Bronchial epithelial cell (primary cell): ENCODE results near the gene BEX4. TPM values are rescaled to one million over a fixed set of nuclear protein-coding genes. Genes with fewer than 3 reads are reported as not detected.

Experiments used
- DNase-seq: peaks from one replicate; pipeline ENCODE4 v3.0.0-alpha.2; 2010; ENCODE audit warnings: low read depth
- FAIRE-seq: peaks from 2 replicates; lab custom pipeline; 2011; peaks lifted over from hg19 to GRCh38; lab: Jason Lieb, UNC
- H3K27me3 ChIP-seq: 2 replicates; pipeline ENCODE4 v1.5.1; 2011; ENCODE audit warnings: low read length; ENCODE audit not compliant: control insufficient read depth, insufficient read depth
- H3K36me3 ChIP-seq: 2 replicates; pipeline ENCODE4 v1.5.1; 2011; ENCODE audit warnings: low read length; ENCODE audit not compliant: control insufficient read depth, insufficient read depth
- H3K4me3 ChIP-seq: 2 replicates; pipeline ENCODE4 v1.5.1; 2011; ENCODE audit warnings: mild to moderate bottlenecking, low read depth, low read length, control low read depth
- total RNA-seq: library from RNA; depleted of rRNA; stranded (reverse); fragments of >200 nt; gene quantifications from 2 replicates; pipeline ENCODE4 v1.2.1, GENCODE V29; 2014
- TF ChIP-seq, protein P1 (sequence below): IDR thresholded peaks from 2 replicates; pipeline ENCODE4 v1.5.1; 2011; ENCODE audit warnings: mild to moderate bottlenecking, moderate library complexity, low read length, control low read depth, inconsistent platforms; ENCODE audit not compliant: insufficient read depth, severe bottlenecking

Gene BEX4
- total RNA-seq, 1 donor from 2014 or later, result 10.3 TPM

DNA sequence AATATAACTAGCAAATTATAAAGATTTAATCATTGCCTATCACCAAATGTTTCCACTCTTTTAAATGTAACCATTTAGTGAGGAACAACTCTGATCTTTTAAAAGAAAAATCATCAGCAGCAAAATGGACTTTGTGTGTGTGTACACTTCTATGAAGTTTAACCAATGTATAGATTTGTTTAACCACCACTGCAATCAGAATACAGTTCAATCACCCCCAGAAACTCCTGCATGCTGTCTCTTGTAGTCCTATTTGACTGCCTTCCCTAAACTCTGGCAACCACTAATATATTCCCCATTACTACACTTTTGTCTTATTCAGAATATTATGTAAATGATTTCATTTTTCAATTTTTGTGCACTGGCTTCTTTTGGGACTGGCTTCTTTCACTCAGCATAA lies 41.7 kb downstream of the BEX4 start:
- Histone ChIP-seq H3K27me3 (no peaks in the 10 kb centered on the region), H3K36me3 (no peaks in the 10 kb centered on the region), H3K4me3 (no peak overlapping the region)
- TF ChIP-seq, protein P1, sequence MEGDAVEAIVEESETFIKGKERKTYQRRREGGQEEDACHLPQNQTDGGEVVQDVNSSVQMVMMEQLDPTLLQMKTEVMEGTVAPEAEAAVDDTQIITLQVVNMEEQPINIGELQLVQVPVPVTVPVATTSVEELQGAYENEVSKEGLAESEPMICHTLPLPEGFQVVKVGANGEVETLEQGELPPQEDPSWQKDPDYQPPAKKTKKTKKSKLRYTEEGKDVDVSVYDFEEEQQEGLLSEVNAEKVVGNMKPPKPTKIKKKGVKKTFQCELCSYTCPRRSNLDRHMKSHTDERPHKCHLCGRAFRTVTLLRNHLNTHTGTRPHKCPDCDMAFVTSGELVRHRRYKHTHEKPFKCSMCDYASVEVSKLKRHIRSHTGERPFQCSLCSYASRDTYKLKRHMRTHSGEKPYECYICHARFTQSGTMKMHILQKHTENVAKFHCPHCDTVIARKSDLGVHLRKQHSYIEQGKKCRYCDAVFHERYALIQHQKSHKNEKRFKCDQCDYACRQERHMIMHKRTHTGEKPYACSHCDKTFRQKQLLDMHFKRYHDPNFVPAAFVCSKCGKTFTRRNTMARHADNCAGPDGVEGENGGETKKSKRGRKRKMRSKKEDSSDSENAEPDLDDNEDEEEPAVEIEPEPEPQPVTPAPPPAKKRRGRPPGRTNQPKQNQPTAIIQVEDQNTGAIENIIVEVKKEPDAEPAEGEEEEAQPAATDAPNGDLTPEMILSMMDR, result no peak
- DNase-seq, result no peak
- no peak for FAIRE-seq

DNA sequence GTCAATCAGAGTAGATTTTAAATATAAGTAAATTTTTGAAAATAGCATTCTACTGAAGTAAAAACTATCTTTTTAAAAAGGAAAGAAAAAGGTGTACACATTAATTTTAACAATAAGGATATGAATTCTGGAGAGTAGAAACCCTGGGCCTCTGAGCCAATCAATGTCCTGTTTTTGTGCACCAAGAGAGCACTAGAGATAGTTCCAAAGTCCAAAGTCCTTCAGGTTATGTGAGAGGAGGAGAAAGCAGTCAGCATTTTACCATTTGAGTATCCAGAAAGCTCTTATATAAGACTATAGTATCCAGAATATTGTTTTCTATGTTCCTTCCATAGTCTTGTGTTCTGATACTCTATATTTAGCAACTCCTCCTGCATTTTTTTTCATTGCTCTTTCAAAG lies 43.4 kb downstream of the BEX4 start:
- FAIRE-seq (no peak), DNase-seq (no peak)
- no peaks in the 10 kb centered on the region for H3K27me3 ChIP-seq
- TF ChIP-seq, protein P1, result no peak
- H3K4me3 ChIP-seq, result no peak overlapping the region
- no peaks in the 10 kb centered on the region for H3K36me3 ChIP-seq

Other genes starting within 250 kb of the BEX4 start
- gene BEX1, start 150.9 kb upstream of the BEX4 start, total RNA-seq, result not detected in 2 replicates
- not detected in 2 replicates for gene NXF3, start 122.0 kb upstream of the BEX4 start, total RNA-seq
- 60.2 and 69.2 TPM in 2 replicates for gene TCEAL8, start 40.0 kb downstream of the BEX4 start, total RNA-seq
- gene TCEAL5, start 61.6 kb downstream of the BEX4 start, total RNA-seq, result not detected in 2 replicates
- 46.6 and 79.8 TPM in 2 replicates for gene BEX2, start 95.9 kb downstream of the BEX4 start, total RNA-seq
- 0.77 and 1.1 TPM in 2 replicates for gene TCEAL7, start 115.1 kb downstream of the BEX4 start, total RNA-seq
- gene TCEAL9, start 141.4 kb downstream of the BEX4 start, total RNA-seq, result 46.6 and 66.6 TPM in 2 replicates
- 94.8 and 129 TPM in 2 replicates for gene BEX3, start 161.4 kb downstream of the BEX4 start, total RNA-seq